Lung (tissue), 12 donors: ENCODE results near the gene BBS9. TPM values are rescaled to one million over a fixed set of nuclear protein-coding genes. Genes with fewer than 3 reads are reported as not detected.

Experiments
- ATAC-seq: fragments of 200-7000 bp; cut with Tn5 transposase; one replicate; pipeline ENCODE4 v1.9.1; 2020; ENCODE audit warnings: moderate number of reproducible peaks; ENCODE audit not compliant: insufficient read depth, low FRiP score
- DNase-seq, 3 donors: peaks; one replicate each; pipeline ENCODE4 v3.0.0-alpha.2; 2013 to 2017
- H3K27ac ChIP-seq, 2 donors: one replicate each; pipeline ENCODE4 v1.5.1; 2013; ENCODE audit warnings: mild to moderate bottlenecking in 2 of 2, moderate library complexity in 2 of 2, control low read depth in 1 of 2, inconsistent platforms in 1 of 2, low read depth in 1 of 2, low read length in 1 of 2
- H3K27me3 ChIP-seq, 3 donors: one replicate each; pipeline ENCODE4 v1.5.1; 2013; ENCODE audit warnings: low read length in 2 of 3; ENCODE audit not compliant: control insufficient read depth in 3 of 3, insufficient read depth in 3 of 3
- H3K36me3 ChIP-seq, 4 donors: one replicate each; pipeline ENCODE4 v1.5.1; 2013; ENCODE audit warnings: low read length in 4 of 4, mild to moderate bottlenecking in 1 of 4, moderate library complexity in 1 of 4; ENCODE audit not compliant: control insufficient read depth in 4 of 4, insufficient read depth in 4 of 4
- H3K4me1 ChIP-seq, 5 donors: one replicate each; pipeline ENCODE4 v1.5.1; 2013; ENCODE audit warnings: low read length in 5 of 5, mild to moderate bottlenecking in 2 of 5, moderate library complexity in 1 of 5; ENCODE audit not compliant: control insufficient read depth in 5 of 5, insufficient read depth in 5 of 5
- H3K4me3 ChIP-seq: one replicate; pipeline ENCODE4 v1.5.1; 2013; ENCODE audit warnings: mild to moderate bottlenecking, control low read depth, moderate library complexity
- H3K9ac ChIP-seq, 2 donors: one replicate each; pipeline ENCODE4 v1.5.1; 2013; ENCODE audit warnings: low read length in 2 of 2, control low read depth in 1 of 2; ENCODE audit not compliant: insufficient read depth in 1 of 2
- H3K9me3 ChIP-seq, 4 donors: one replicate each; pipeline ENCODE4 v1.5.1; 2013; ENCODE audit warnings: low read length in 3 of 4, mild to moderate bottlenecking in 1 of 4, moderate library complexity in 1 of 4; ENCODE audit not compliant: control insufficient read depth in 4 of 4, insufficient read depth in 3 of 4
- CTCF ChIP-seq: IDR thresholded peaks from 2 replicates; pipeline ENCODE4 v1.5.1; 2012; ENCODE audit warnings: mild to moderate bottlenecking; ENCODE audit errors: control extremely low read depth, extremely low read depth
- WGBS, 2 donors: extraction: QIAGEN DNeasy Blood & Tissue Kit; methylation state at CpG; one replicate each; pipeline ENCODE4 v1.1.7; 2013; 5-methylcytosine and 5-hydroxymethylcytosine counted together
- polyA plus RNA-seq, 2 donors: library from polyadenylated mRNA; stranded (reverse); fragments of 200-250 nt; gene quantifications; one replicate each; pipeline ENCODE4 v1.2.1, GENCODE V29; 2013
- total RNA-seq, 2 donors: library from RNA; depleted of rRNA in 1 of 2; stranded (reverse); fragments of >200 nt in 1 of 2; gene quantifications; one replicate each; pipeline ENCODE4 v1.2.1, GENCODE V29; 2014 to 2021
- donor health status: control.
- donor health status: control.
- donor health status: Bipolar disorder and iron deficiency.
- donor health status: healthy.
- donor health status: DM: yes; HTN: yes; CAD: no.

BBS9 gene
- total and polyA plus RNA-seq, 4 donors, result 3.5 to 65.0 (median 15.2) TPM

- peaks cover 0 to 6% (median 0%) of the 10 kb centered on the region in 5 donors for H3K4me1 ChIP-seq
- ATAC-seq, result no peak
- H3K27me3 ChIP-seq, result no peaks in the 10 kb centered on the region
- no peaks in the 10 kb centered on the region for H3K36me3 ChIP-seq
- DNase-seq, result no peak
- WGBS, 2 donors, result 56 to 61% methylated on average over 2 of the region's 2 CpGs
- H3K9ac ChIP-seq, result no peak overlapping the region
- no peak for TF ChIP-seq CTCF
- H3K4me3 ChIP-seq, result no peak overlapping the region
- H3K27ac ChIP-seq, result no peak overlapping the region
- no peaks in the 10 kb centered on the region for H3K9me3 ChIP-seq
Measured at GRCh38 chr7:33192695-33193291, 63.4 kb downstream of the BBS9 start.

DNA sequence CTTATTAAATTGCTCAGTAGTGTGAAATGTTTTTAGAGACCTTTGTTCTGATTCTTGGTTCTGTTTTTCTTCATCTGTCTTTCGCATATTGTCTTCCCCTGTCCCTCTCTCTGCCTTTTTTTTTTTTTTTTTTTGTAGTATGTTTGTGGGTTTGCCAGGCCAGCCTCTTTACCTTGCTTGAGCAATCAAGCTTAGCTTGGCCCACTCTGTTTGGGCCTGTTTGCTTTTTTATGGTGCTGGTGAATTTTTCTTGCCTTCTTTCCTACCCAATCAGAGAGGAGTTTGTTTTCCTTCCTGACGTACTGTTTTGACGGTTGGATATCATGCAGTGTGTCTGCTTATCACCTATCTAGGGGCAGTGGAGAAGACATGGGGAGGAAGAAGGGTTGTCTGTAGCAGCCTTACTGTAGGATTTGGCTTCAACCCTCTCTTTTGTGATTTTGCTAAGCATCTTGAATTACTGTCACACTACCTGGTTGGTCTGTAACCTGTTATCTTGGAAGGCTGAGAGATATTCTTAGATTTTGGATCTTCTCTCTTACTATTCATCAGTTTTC is 64.0 kb downstream of the BBS9 start:
- 95 to 99% methylated on average over 3 of the region's 3 CpGs for WGBS, 2 donors

DNA sequence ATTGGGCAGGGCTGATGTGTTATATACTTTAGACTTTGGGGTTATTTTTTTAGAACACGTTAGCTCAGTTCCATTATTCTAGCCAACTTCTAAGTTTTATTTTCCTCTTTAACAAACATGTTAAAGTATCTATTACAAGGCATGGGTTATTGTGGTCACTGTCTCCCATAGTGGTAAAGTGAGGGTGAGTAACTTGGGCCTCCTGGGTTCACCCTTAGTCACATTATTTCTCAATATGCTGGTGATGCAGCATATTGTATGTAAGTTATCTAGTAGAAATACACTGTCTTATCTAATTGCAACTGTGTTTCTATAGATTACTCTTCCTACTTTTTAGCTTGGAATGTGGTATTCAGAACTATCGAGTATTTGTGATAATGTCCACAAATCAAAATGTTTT is 65.9 kb downstream of the BBS9 start:
- Histone ChIP-seq H3K27ac (no peak overlapping the region), H3K36me3 (no peaks in the 10 kb centered on the region), H3K9ac (no peak overlapping the region), H3K4me3 (no peak overlapping the region), H3K27me3 (no peaks in the 10 kb centered on the region), H3K4me1 (peaks cover 0 to 6% (median 0%) of the 10 kb centered on the region in 5 donors), H3K9me3 (no peaks in the 10 kb centered on the region)
- DNase-seq, result no peak
- ATAC-seq, result no peak
- TF ChIP-seq CTCF, result no peak
- 85 to 92% methylated on average over 2 of the region's 2 CpGs for WGBS, 2 donors

More for the DNA sequence above, 64.0 kb downstream of the BBS9 start:
- DNase-seq (no peak), ATAC-seq (no peak)
- no peak overlapping the region for H3K27ac ChIP-seq
- TF ChIP-seq CTCF, result no peak
- no peaks in the 10 kb centered on the region for H3K27me3 ChIP-seq
- H3K4me3 ChIP-seq, result no peak overlapping the region
- H3K4me1 ChIP-seq, result peaks cover 0 to 6% (median 0%) of the 10 kb centered on the region in 5 donors
- no peaks in the 10 kb centered on the region for H3K9me3 ChIP-seq
- no peaks in the 10 kb centered on the region for H3K36me3 ChIP-seq
- no peak overlapping the region for H3K9ac ChIP-seq
